Duodenal mucosa (tissue), 2 donors: ENCODE results near the gene PUM1.
"Not testable (repeated sequence)": the region's sequence is repeated elsewhere in the genome, so short reads cannot be mapped to it uniquely, and the experiment has no call there.

ENCODE experiments used
- H3K27ac ChIP-seq: one replicate; pipeline ENCODE4 v1.7.0; 2013; ENCODE audit warnings: low read depth, low read length
- H3K27me3 ChIP-seq, 2 donors: one replicate each; pipeline ENCODE4 v1.7.0; 2013; ENCODE audit warnings: low read length in 2 of 2, control low read depth in 1 of 2; ENCODE audit not compliant: insufficient read depth in 2 of 2, control insufficient read depth in 1 of 2
- H3K36me3 ChIP-seq, 2 donors: one replicate each; pipeline ENCODE4 v1.7.0; 2013; ENCODE audit warnings: low read length in 2 of 2, control low read depth in 1 of 2; ENCODE audit not compliant: insufficient read depth in 2 of 2, control insufficient read depth in 1 of 2
- H3K4me1 ChIP-seq, 2 donors: one replicate each; pipeline ENCODE4 v1.7.0; 2013; ENCODE audit warnings: low read length in 2 of 2, control low read depth in 1 of 2; ENCODE audit not compliant: insufficient read depth in 2 of 2, control insufficient read depth in 1 of 2
- H3K4me3 ChIP-seq, 2 donors: one replicate each; pipeline ENCODE4 v1.7.0; 2013; ENCODE audit warnings: low read length in 2 of 2, low read depth in 1 of 2
- H3K9ac ChIP-seq, 2 donors: one replicate each; pipeline ENCODE4 v1.7.0; 2013; ENCODE audit warnings: low read length in 2 of 2, low read depth in 1 of 2
- H3K9me3 ChIP-seq, 2 donors: one replicate each; pipeline ENCODE4 v1.7.0; 2013; ENCODE audit warnings: low read length in 2 of 2, control low read depth in 1 of 2; ENCODE audit not compliant: control insufficient read depth in 1 of 2

PUM1 gene

GRCh38 chr1:30984165-30984889, 81.2 kb downstream of the PUM1 start:
- no peak overlapping the region for H3K4me3 ChIP-seq
- no peaks in the 10 kb centered on the region for H3K9me3 ChIP-seq
- no peak overlapping the region for H3K9ac ChIP-seq
- H3K36me3 ChIP-seq, result peaks cover 12 to 21% of the 10 kb centered on the region in 2 donors
- H3K27ac ChIP-seq, result no peak overlapping the region
- no peaks in the 10 kb centered on the region for H3K27me3 ChIP-seq
- H3K4me1 ChIP-seq, result peaks cover 12 to 30% of the 10 kb centered on the region in 2 donors

GRCh38 chr1:30982937-30983336, 82.6 kb downstream of the PUM1 start:
- Histone ChIP-seq H3K9ac (no peak overlapping the region), H3K4me1 (peaks cover 0 to 18% of the 10 kb centered on the region in 2 donors), H3K4me3 (no peak overlapping the region), H3K9me3 (no peaks in the 10 kb centered on the region), H3K27me3 (no peaks in the 10 kb centered on the region), H3K27ac (no peak overlapping the region), H3K36me3 (peaks cover 19 to 27% of the 10 kb centered on the region in 2 donors)

GRCh38 chr1:30982431-30982830, 83.1 kb downstream of the PUM1 start:
- Histone ChIP-seq H3K27ac (no peak overlapping the region), H3K27me3 (no peaks in the 10 kb centered on the region), H3K9ac (no peak overlapping the region), H3K4me1 (peaks cover 0 to 18% of the 10 kb centered on the region in 2 donors), H3K36me3 (peaks cover 19 to 32% of the 10 kb centered on the region in 2 donors), H3K9me3 (no peaks in the 10 kb centered on the region), H3K4me3 (no peak overlapping the region)

- Histone ChIP-seq H3K9ac (no peak overlapping the region), H3K27me3 (no peaks in the 10 kb centered on the region), H3K4me1 (peaks cover 11 to 29% of the 10 kb centered on the region in 2 donors), H3K9me3 (no peaks in the 10 kb centered on the region), H3K27ac (no peak overlapping the region), H3K4me3 (no peak overlapping the region), H3K36me3 (peaks cover 19 to 38% of the 10 kb centered on the region in 2 donors)
Measured at GRCh38 chr1:30981172-30981571, 84.3 kb downstream of the PUM1 start.

- Histone ChIP-seq H3K9ac (no peak overlapping the region), H3K27ac (no peak overlapping the region), H3K27me3 (no peaks in the 10 kb centered on the region), H3K36me3 (peaks cover 19 to 49% of the 10 kb centered on the region in 2 donors), H3K4me1 (peaks cover 28 to 35% of the 10 kb centered on the region in 2 donors), H3K9me3 (no peaks in the 10 kb centered on the region), H3K4me3 (no peak overlapping the region)
Measured at GRCh38 chr1:30977511-30977910, 88.0 kb downstream of the PUM1 start.

GRCh38 chr1:30977105-30977504, 88.4 kb downstream of the PUM1 start:
- Histone ChIP-seq H3K36me3 (peaks cover 19 to 49% of the 10 kb centered on the region in 2 donors), H3K9ac (no peak overlapping the region), H3K4me1 (peaks cover 28 to 31% of the 10 kb centered on the region in 2 donors), H3K27ac (no peak overlapping the region), H3K27me3 (no peaks in the 10 kb centered on the region), H3K4me3 (no peak overlapping the region), H3K9me3 (no peaks in the 10 kb centered on the region)

GRCh38 chr1:30976143-30976542, 89.4 kb downstream of the PUM1 start:
- Histone ChIP-seq H3K9ac (peak overlapping the region in 1 of 2 donors; percentile 14), H3K4me1 (peaks cover 26 to 28% of the 10 kb centered on the region in 2 donors), H3K27ac (no peak overlapping the region), H3K9me3 (no peaks in the 10 kb centered on the region), H3K27me3 (no peaks in the 10 kb centered on the region), H3K36me3 (peaks cover 18 to 48% of the 10 kb centered on the region in 2 donors), H3K4me3 (no peak overlapping the region)

GRCh38 chr1:30975217-30975616, 90.3 kb downstream of the PUM1 start:
- H3K4me1 ChIP-seq, result peaks cover 26 to 28% of the 10 kb centered on the region in 2 donors
- H3K36me3 ChIP-seq, result peaks cover 14 to 43% of the 10 kb centered on the region in 2 donors
- H3K27me3 ChIP-seq, result no peaks in the 10 kb centered on the region
- no peak overlapping the region for H3K9ac ChIP-seq
- H3K9me3 ChIP-seq, result no peaks in the 10 kb centered on the region
- H3K4me3 ChIP-seq, result no peak overlapping the region
- H3K27ac ChIP-seq, result no peak overlapping the region

- Histone ChIP-seq H3K9me3 (no peaks in the 10 kb centered on the region), H3K36me3 (peaks cover 9 to 40% of the 10 kb centered on the region in 2 donors), H3K27ac (no peak overlapping the region), H3K4me1 (peaks cover 26 to 28% of the 10 kb centered on the region in 2 donors), H3K27me3 (no peaks in the 10 kb centered on the region), H3K4me3 (no peak overlapping the region), H3K9ac (no peak overlapping the region)
Measured at GRCh38 chr1:30974536-30974935, 91.0 kb downstream of the PUM1 start.

GRCh38 chr1:30972349-30972748, 93.2 kb downstream of the PUM1 start:
- not testable (repeated sequence) for H3K9me3 ChIP-seq

More at GRCh38 chr1:30972349-30972748, 93.2 kb downstream of the PUM1 start:
- H3K4me1 ChIP-seq, result peaks cover 33 to 35% of the 10 kb centered on the region in 2 donors
- not testable (repeated sequence) for H3K27me3 ChIP-seq, H3K27ac ChIP-seq, H3K9ac ChIP-seq, H3K4me3 ChIP-seq
- peaks cover 11 to 36% of the 10 kb centered on the region in 2 donors for H3K36me3 ChIP-seq
